ENCODE data around the gene MEA1. TPM values are rescaled to one million over a fixed set of nuclear protein-coding genes. Genes with fewer than 3 reads are reported as not detected.

MEA1 gene
- total and polyA plus RNA-seq, 10 of the 15 experiments (the other 5 are each of a cell fraction or from before 2014, with no cell fraction given) = 59.1 to 148 (median 96.4) TPM

- TF ChIP-seq MLLT1 (IDR thresholded peaks at IDR 0.05) = no peak; the same call in 1 of the 2 replicates
- no peak for TF ChIP-seq PAX8 (IDR thresholded peaks at IDR 0.05)
- TF ChIP-seq PRDM15 (CRISPR knock-in tag; IDR thresholded peaks at IDR 0.05) = no peak
- TF ChIP-seq PBX3 (IDR thresholded peaks at IDR 0.05; ENCODE audit: insufficient replicate concordance, low read depth, low read length) = peak; percentile 20
- peak; percentile 74; the same call in 1 of the 2 replicates for TF ChIP-seq TARDBP (IDR thresholded peaks at IDR 0.05; ENCODE audit: borderline replicate concordance)
- TF ChIP-seq STAT1 (conservative IDR thresholded peaks at IDR 0.05) = no peak
- TF ChIP-seq EZH2 (IDR thresholded peaks at IDR 0.05; ENCODE audit: borderline replicate concordance, control insufficient read depth, low read depth, low read length) = no peak
- TF ChIP-seq ZNF207 (IDR thresholded peaks at IDR 0.05; ENCODE audit: borderline replicate concordance) = no peak
- peak; percentile 9; the same call in 1 of the 2 replicates for TF ChIP-seq IRF3 (IDR thresholded peaks at IDR 0.05)
- TF ChIP-seq ELK1 (IDR thresholded peaks at IDR 0.05; ENCODE audit: low read depth, low read length) = no peak
- TF ChIP-seq USF1 (IDR thresholded peaks at IDR 0.05; ENCODE audit: borderline replicate concordance, extremely low read length, insufficient read depth, low read depth, low read length) = no peak
- no peak for TF ChIP-seq CTCF (IDR thresholded peaks at IDR 0.05 in 2 of 3, conservative IDR thresholded peaks at IDR 0.05 in 1 of 3; ENCODE audit: control insufficient read depth in 2 of 3, extremely low read depth in 1 of 3, insufficient read depth in 1 of 3, low read depth in 3 of 3, low read length in 3 of 3)
- TF ChIP-seq RUNX3 (IDR thresholded peaks at IDR 0.05; ENCODE audit: low read length) = peak; percentile 64
- TF ChIP-seq PKNOX1 (IDR thresholded peaks at IDR 0.05) = 0 out of 2 replicates have a peak, but pooled peaks have one; percentile 9
- peak; percentile 83; the same call in 1 of the 2 replicates for TF ChIP-seq LARP7 (IDR thresholded peaks at IDR 0.05)
These were observed 39.9 kb upstream of the MEA1 start, which contains the start of gene CUL7 (continued) for GRCh38 chr6:43053545-43054205.
